Loucy (cell line): ENCODE data around the gene MED31.

ENCODE experiments used
- H2AFZ ChIP-seq: fragments of 200-600 bp; sonication (generic); 2 replicates; pipeline ENCODE4 v1.6.0; 2016; ENCODE audit warnings: antibody characterized with exemption, mild to moderate bottlenecking, low read length, moderate library complexity
- H3F3A ChIP-seq: fragments of 200-600 bp; 2 replicates; pipeline ENCODE4 v1.6.0; 2016; ENCODE audit warnings: antibody characterized with exemption, low read depth, mild to moderate bottlenecking
- H3K27me3 ChIP-seq: fragments of 200-600 bp; sonication (generic); 2 replicates; pipeline ENCODE4 v1.6.1; 2014; ENCODE audit warnings: low read length, mild to moderate bottlenecking; ENCODE audit not compliant: insufficient read depth, poor library complexity, severe bottlenecking
- H3K36me3 ChIP-seq: fragments of 200-600 bp; sonication (generic); 2 replicates; pipeline ENCODE4 v1.6.1; 2016; ENCODE audit warnings: low read length; ENCODE audit not compliant: insufficient read depth
- H3K4me1 ChIP-seq: fragments of 200-600 bp; sonication (generic); 2 replicates; pipeline ENCODE4 v1.5.1; 2014; ENCODE audit warnings: low read length, mild to moderate bottlenecking; ENCODE audit not compliant: insufficient read depth, poor library complexity, severe bottlenecking
- H3K4me2 ChIP-seq: fragments of 200-600 bp; sonication (generic); 2 replicates; pipeline ENCODE4 v1.6.0; 2014; ENCODE audit warnings: antibody characterized with exemption, low read length, low read depth, mild to moderate bottlenecking; ENCODE audit not compliant: poor library complexity, severe bottlenecking
- H3K4me3 ChIP-seq: fragments of 200-600 bp; sonication (generic); 2 replicates; pipeline ENCODE4 v1.5.1; 2014; ENCODE audit warnings: low read length, mild to moderate bottlenecking, mixed read lengths; ENCODE audit not compliant: poor library complexity, severe bottlenecking
- H3K79me2 ChIP-seq: fragments of 200-600 bp; sonication (generic); 2 replicates; pipeline ENCODE4 v1.6.1; 2014; ENCODE audit warnings: low read length; ENCODE audit not compliant: insufficient read depth
- H3K9ac ChIP-seq: fragments of 200-600 bp; sonication (generic); 2 replicates; pipeline ENCODE4 v1.6.0; 2014; ENCODE audit warnings: mild to moderate bottlenecking, low read depth, low read length, moderate library complexity; ENCODE audit not compliant: poor library complexity, severe bottlenecking
- H3K9me2 ChIP-seq: fragments of 200-600 bp; sonication (generic); replicated peaks from 2 replicates; pipeline ENCODE4 v1.6.1; 2016; ENCODE audit warnings: low read depth, low read length, mixed read lengths
- H3K9me3 ChIP-seq: fragments of 200-600 bp; sonication (generic); 2 replicates; pipeline ENCODE4 v1.6.1; 2014; ENCODE audit warnings: mild to moderate bottlenecking, antibody characterized with exemption, low read length, low read depth; ENCODE audit not compliant: insufficient read depth
- H4K20me1 ChIP-seq: fragments of 200-600 bp; sonication (generic); 2 replicates; pipeline ENCODE4 v1.6.0; 2014; ENCODE audit warnings: antibody characterized with exemption, low read length, mild to moderate bottlenecking; ENCODE audit not compliant: insufficient read depth, poor library complexity, severe bottlenecking
- CTCF ChIP-seq: fragments of 200-600 bp; sonication (generic); conservative IDR thresholded peaks from 2 replicates; pipeline ENCODE4 v1.5.1; 2014; ENCODE audit warnings: mild to moderate bottlenecking, antibody characterized with exemption, low read length
- EZH2phosphoT487 ChIP-seq: fragments of 200-600 bp; IDR thresholded peaks from 2 replicates; pipeline ENCODE4 v1.6.1; 2018; ENCODE audit warnings: antibody characterized with exemption, mild to moderate bottlenecking, moderate library complexity, borderline replicate concordance

The MED31 gene

GRCh38 chr17:6684460-6684783, 33.0 kb upstream of the MED31 start:
- Histone ChIP-seq H3K9me2 (no peaks in the 10 kb centered on the region), H3K27me3 (peaks cover 11% of the 10 kb centered on the region), H4K20me1 (no peaks in the 10 kb centered on the region), H3K9me3 (no peaks in the 10 kb centered on the region), H2AFZ (no peak overlapping the region), H3K4me1 (no peaks in the 10 kb centered on the region), H3K4me2 (no peak overlapping the region), H3K36me3 (no peaks in the 10 kb centered on the region), H3F3A (no peaks in the 10 kb centered on the region), H3K79me2 (no peaks in the 10 kb centered on the region), H3K9ac (no peak overlapping the region), H3K4me3 (no peak overlapping the region)
- no peak for TF ChIP-seq CTCF
- no peak for TF ChIP-seq EZH2phosphoT487

DNA sequence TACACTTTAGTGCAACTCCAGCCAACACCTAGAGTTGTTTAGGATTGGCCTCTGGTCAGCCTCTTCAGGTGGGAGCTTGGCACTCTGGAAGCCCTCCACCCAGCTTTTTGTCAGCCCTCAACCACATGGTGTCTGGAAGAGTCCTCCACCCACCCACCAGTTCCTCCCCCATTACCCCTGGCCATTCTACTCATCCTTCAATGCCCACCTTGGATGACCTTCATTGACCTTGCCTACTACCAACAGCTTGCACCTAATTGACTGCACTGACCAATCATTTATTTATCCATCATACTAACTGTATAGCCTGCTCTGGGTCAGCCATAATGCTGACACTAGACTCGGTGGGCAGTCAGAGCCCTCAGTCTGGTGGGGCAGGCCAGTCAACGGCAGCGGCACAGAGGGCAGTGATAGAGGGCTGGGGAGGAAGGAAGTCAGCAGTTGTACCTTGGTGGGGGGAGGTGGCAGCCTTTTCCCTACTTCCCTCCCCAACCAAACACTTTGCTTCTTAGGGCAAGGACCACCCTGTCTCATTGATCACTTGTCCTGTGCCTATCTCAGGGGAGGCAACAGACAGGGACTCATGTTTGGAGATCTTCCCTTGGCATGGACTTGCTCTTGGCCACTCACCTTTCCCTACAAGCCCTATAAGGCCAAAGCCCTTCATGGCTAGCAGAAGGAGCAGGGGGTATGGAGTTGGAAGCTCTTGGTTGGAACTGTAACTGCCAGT, 32.5 kb upstream of the MED31 start:
- Histone ChIP-seq H3K4me3 (no peak overlapping the region), H3K36me3 (no peaks in the 10 kb centered on the region), H3K4me2 (no peak overlapping the region), H4K20me1 (no peaks in the 10 kb centered on the region), H2AFZ (no peak overlapping the region), H3K79me2 (no peaks in the 10 kb centered on the region), H3K9ac (no peak overlapping the region), H3K9me2 (no peaks in the 10 kb centered on the region), H3F3A (no peaks in the 10 kb centered on the region), H3K27me3 (peaks cover 16% of the 10 kb centered on the region), H3K4me1 (no peaks in the 10 kb centered on the region), H3K9me3 (no peaks in the 10 kb centered on the region)
- TF ChIP-seq EZH2phosphoT487: no peak
- TF ChIP-seq CTCF: no peak

- Histone ChIP-seq H3K9me3 (no peaks in the 10 kb centered on the region), H3K27me3 (peaks cover 23% of the 10 kb centered on the region), H3K4me3 (no peak overlapping the region), H3K79me2 (no peaks in the 10 kb centered on the region), H3K4me2 (no peak overlapping the region), H4K20me1 (no peaks in the 10 kb centered on the region), H2AFZ (no peak overlapping the region), H3K9me2 (no peaks in the 10 kb centered on the region), H3K36me3 (no peaks in the 10 kb centered on the region), H3K9ac (no peak overlapping the region), H3F3A (no peaks in the 10 kb centered on the region), H3K4me1 (no peaks in the 10 kb centered on the region)
- TF ChIP-seq EZH2phosphoT487 (no peak), CTCF (no peak)
Observed at GRCh38 chr17:6683081-6683684, 31.8 kb upstream of the MED31 start.
